Transverse colon (tissue), 3 donors: Measurements from ENCODE around the gene FYCO1.

Experiments
- CTCF ChIP-seq, 5 experiments: fragments of 200-600 bp in 3 of 5; fragments of 450-650 bp in 2 of 5; sonication (generic) in 3 of 5; IDR thresholded peaks; 1 replicate in 2 of 5; 2 replicates in 3 of 5; pipeline ENCODE4 v1.5.1; 2016 to 2017; ENCODE audit warnings: antibody characterized with exemption in 5 of 5, inconsistent platforms in 3 of 5, mild to moderate bottlenecking in 2 of 5, moderate library complexity in 1 of 5
- EP300 ChIP-seq: sonication (generic); formaldehyde crosslinking; IDR thresholded peaks from one replicate; pipeline ENCODE4 v1.6.1; 2017; ENCODE audit warnings: antibody characterized with exemption, low read depth

- TF ChIP-seq EP300 (no peak), CTCF (IDR thresholded peaks at IDR 0.05) (no peak)
These were observed 126.0 kb downstream of the FYCO1 start for GRCh38 chr3:45869638-45870037.
